GM21576 (cell line): ENCODE results near the gene CABS1.

Experiments
- ATAC-seq: cut with Tn5 transposase; IDR thresholded peaks from one replicate; pipeline ENCODE4 v1.9.1; 2021; ENCODE audit warnings: mild to moderate bottlenecking, moderate library complexity; ENCODE audit not compliant: unreplicated experiment

Gene CABS1

GRCh38 chr4:70380578-70380977, 45.8 kb downstream of the CABS1 start:
- no peak for ATAC-seq

- no peak for ATAC-seq
These were observed 48.0 kb downstream of the CABS1 start, which contains the start of gene SMR3B for GRCh38 chr4:70382691-70383181. Gene SMR3B (plus strand): TSS chr4:70383131. CDS start chr4:70384511, 1,380 bp downstream.
